Measurements from ENCODE around the gene HOXB2.

- TF ChIP-seq CTCF (IDR thresholded peaks at IDR 0.05): no peak
- TF ChIP-seq EZH2phosphoT487 (IDR thresholded peaks at IDR 0.05): no peak
- no peak for TF ChIP-seq EZH2 (IDR thresholded peaks at IDR 0.05)
These were observed 8.9 kb upstream of the HOXB2 start for GRCh38 chr17:48553826-48554225.

All from neural progenitor cell (in vitro differentiated cells).